Effector CD8-positive, alpha-beta T cell (primary cell): ENCODE measurements around the gene ZBTB40.

Experiments used
- DNase-seq: peaks from one replicate; lab custom pipeline; 2025; lab: John Stamatoyannopoulos, UW

The ZBTB40 gene

GRCh38 chr1:22471078-22471477 lies 19.4 kb downstream of the ZBTB40 start:
- DNase-seq, result no peak

DNA sequence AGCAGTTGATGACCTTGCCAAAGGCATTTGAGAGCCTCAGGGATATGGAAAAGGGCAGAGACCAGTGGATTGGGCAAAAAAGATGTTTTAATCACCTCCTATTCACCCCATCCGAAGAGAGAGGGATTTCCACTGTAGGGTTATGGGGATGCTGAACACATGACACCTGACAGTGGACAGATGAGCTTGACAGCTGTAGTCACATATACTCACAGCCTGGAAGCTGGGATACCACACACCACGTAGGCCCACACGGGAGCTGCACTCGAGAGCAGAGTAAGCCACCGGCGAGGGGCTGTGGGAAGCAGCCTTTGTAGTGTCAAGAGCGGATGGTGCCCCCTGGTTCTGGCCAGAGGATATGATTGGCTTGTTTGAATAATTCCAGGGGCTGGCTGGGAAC lies 20.0 kb downstream of the ZBTB40 start:
- DNase-seq, result no peak

DNA sequence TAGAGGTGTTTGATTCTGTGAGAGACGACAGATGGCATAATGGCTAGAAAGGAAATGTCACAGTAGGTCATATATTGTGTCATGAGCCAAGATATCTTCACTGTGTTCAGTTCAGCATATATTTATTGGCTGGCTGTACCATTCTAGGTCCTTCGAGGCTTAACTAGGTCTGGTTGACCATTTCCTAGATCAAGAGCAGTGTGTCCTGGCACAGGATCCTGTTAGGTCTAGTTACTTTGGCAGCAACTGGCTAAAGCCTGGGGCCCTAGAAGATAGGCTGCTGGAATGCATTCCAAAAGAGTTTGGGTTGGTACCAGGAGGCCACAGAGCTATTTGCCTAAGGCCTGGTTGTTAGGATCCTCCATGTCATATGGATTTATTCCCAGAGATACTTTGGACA lies 20.9 kb downstream of the ZBTB40 start:
- DNase-seq, result no peak

- no peak for DNase-seq
Measured at GRCh38 chr1:22473952-22474351, 22.3 kb downstream of the ZBTB40 start.

- DNase-seq, result no peak
Measured at GRCh38 chr1:22476566-22476965, 24.9 kb downstream of the ZBTB40 start.

GRCh38 chr1:22483121-22483520 lies 31.5 kb downstream of the ZBTB40 start:
- no peak for DNase-seq

- no peak for DNase-seq
Measured at GRCh38 chr1:22484706-22485345, 33.2 kb downstream of the ZBTB40 start.

DNA sequence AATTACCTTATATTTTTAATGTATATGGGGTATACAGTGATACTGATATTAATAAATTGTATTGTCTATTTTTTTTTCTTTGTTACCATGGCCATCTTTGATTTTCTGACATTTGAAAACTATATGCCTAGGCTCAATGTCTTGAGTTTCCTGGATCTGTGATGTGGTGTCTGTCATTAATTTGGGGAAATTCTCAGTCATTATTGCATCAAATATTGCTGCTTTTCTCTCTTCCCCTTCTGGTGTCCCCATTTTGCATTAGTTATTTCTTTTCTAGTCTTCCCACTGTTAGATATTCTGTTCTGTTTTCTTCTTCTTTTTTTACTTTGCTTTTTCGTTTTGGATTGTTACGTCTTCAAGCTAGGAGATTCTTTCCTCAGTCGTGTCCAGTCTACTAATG lies 33.8 kb downstream of the ZBTB40 start:
- DNase-seq, result no peak

- no peak for DNase-seq
Measured at GRCh38 chr1:22487781-22488180, 36.1 kb downstream of the ZBTB40 start.

- no peak for DNase-seq
Measured at GRCh38 chr1:22488319-22488718, 36.7 kb downstream of the ZBTB40 start.

DNA sequence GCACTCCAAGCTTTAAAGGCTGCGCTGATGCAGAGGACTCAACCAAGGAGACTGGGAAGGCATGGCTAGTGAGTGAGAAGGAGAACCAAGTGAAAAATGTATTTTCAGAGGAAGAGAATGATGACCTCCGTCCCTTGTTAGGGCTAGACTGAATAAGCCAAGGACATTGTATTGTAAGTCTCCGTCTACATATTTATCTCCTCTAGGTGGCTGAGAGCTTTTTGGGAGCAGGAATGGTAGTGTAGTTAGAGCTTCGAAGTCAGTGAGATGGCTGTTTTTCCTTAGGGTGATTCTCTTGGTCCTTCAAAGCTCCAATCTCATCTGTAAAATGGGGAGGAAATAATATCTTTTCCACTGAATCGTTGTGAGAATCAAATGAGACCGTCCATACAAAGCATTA lies 37.6 kb downstream of the ZBTB40 start:
- DNase-seq, result no peak

- DNase-seq, result no peak
Measured at GRCh38 chr1:22489823-22490222, 38.2 kb downstream of the ZBTB40 start.

DNA sequence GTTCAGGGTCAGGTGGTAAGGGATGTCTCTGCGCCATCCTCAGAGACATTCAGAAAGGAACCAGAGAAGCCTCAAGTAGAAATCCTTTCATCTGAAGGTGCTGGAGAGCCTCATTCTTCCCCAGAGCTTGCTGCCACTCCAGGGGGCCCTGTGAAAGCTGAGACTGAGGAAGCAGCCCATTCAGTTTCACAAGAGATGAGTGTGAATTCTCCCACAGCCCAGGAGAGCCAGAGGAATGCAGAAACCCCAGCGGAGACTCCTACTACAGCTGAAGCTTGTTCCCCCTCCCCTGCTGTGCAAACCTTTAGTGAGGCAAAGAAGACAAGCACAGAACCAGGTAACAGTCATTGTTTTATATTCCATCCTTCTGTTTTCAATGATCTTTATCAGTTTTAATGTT lies 38.7 kb downstream of the ZBTB40 start:
- no peak for DNase-seq

GRCh38 chr1:22491995-22492715 lies 40.5 kb downstream of the ZBTB40 start:
- no peak for DNase-seq

DNA sequence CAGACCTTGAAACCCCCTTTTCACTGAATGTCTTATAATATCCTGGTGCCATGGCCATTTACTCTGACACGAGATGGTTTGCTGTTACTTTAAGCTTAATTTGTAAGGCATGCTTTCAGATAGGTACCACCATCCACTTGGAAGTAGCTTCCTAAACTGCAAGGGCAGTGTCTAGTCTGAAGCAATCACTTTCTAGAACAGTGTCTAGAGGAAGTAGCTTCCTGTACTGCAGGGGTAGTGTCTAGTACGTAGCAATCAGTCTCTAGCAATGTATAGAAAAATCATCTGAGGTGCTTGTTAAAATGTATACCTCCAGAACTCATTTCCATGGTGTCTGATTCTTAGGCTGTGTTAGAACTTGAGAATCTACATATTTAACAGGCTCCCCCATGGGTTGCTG lies 42.5 kb downstream of the ZBTB40 start:
- DNase-seq, result no peak

DNA sequence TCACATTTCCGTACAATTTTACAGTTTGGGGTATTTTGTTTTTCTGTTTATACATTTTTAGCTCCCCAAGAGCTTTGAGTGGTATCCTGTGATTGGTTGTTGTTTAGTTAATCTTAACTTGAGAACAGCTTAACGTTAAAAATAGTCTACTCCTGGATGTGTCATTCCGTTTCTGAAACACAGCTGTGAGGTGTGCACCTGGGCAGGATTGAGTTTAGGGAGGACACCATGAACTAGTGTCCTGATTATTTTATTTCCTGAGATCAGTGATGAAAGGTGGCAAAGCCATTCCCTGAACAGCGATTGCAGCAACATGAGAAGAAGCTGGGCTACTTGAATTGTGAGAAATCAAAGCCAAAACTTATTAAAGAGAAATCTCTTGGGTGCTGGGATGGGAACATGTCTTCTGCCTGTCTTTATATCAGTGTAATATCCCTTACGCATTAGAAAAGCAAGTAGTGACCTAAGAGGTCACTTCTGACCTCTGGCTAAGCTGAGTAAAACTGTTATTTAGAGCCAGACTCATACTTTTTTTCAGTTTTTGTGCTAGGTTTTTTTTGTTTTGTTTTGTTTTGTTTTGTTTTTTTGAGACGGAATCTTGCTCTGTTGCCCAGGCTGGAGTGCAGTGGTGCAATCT lies 43.4 kb downstream of the ZBTB40 start:
- no peak for DNase-seq

DNA sequence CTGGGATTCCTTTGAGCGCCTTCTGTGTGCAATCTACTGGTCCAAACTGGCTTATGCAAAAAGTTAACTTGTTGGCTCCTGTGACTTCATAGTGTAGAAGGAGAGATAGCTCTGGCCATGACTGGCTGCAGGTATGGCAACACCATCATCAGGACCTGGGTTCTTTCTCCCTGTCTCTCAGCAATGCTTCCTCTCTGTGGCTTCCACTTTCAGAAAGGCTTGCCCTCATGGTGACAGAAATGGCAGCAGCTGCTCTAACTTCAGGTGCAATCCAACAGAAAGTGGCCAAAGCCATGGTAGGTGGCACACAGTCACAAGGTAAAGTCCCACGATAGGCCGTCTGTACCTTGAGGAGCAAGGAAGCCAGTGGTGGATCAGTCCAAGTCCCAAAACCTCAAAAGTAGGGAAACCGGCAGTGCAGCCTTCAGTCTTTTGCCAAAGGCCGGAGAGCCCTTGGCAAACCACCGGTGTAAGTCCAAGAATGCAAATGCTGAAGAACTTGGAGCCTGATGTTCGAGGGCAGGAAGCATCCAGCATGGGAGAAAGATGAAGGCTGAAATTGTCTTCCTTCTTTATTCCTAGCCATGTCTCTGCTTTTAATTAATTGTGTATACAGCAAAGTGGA lies 45.0 kb downstream of the ZBTB40 start:
- no peak for DNase-seq

DNA sequence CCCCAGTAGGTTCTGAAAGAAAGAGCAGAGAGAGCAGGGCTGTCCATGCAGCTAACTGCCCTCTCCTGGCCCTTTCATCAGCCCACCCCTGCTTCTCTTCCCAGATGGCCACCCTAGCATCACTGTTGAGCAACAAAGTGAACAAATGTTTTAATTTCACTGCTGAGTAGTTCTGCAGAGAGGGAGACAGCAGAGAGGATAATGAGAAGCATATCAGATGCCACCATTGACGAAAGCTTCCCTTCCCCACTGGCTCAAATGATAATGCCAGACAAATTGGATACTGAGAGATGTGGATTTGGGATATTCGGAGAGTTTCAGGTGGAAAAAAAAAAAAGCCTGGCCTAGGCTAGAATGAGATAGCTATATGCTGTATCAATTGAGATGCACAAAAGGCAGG lies 46.8 kb downstream of the ZBTB40 start:
- no peak for DNase-seq

DNA sequence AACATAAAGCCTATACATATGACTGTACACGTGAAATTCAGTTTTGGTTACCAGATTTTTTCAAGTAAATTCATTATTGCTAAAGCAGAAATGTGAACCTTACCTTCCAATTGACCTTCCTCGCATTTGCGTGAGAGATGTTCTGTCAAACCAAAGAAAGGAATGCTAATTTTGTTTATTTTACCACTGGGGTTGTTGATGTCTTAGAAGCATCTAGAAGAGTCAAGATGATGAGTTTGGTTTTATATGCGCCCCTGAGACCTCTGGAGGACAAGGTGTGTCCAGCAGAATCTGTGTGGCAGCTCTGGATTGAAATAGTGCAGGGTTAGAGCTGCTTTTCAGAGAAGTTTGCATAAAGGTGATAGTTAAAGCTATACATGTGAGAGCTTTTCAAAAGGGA lies 48.4 kb downstream of the ZBTB40 start:
- DNase-seq, result no peak

DNA sequence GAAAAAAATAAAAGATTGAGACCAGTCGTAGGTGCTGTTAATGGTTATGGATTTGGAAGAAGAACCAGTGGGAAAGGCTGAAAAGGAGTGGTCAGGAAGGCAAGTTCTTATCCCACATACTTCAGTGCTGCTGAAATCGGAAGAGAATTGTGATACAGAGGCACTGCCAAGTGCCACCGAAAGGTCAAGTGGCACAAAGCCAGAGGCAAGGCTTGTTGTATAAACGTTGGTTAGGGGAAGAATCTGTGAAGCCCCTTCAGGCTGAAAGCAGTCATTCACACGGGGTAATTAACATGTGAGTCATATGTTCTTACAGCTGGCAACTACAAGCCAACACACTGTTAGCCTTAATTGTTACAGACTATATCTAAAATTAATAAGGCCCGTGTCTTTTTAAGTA lies 48.8 kb downstream of the ZBTB40 start:
- no peak for DNase-seq

GRCh38 chr1:22502202-22502601 lies 50.6 kb downstream of the ZBTB40 start:
- DNase-seq, result no peak

- DNase-seq, result no peak
Measured at GRCh38 chr1:22503721-22504410, 52.2 kb downstream of the ZBTB40 start.
